OCI-LY1 (cell line): ENCODE measurements around the gene SOCS4.

ENCODE experiments used
- H2AFZ ChIP-seq: fragments of 200-600 bp; sonication (generic), shearing (Covaris generic); 2 replicates; pipeline ENCODE4 v1.6.0; 2014; ENCODE audit warnings: antibody characterized with exemption, mild to moderate bottlenecking, low read length
- H3F3A ChIP-seq: fragments of 200-600 bp; sonication (generic), shearing (Covaris generic); 2 replicates; pipeline ENCODE4 v1.6.0; 2014; ENCODE audit warnings: mild to moderate bottlenecking, antibody characterized with exemption, low read length, moderate library complexity; ENCODE audit not compliant: insufficient read depth
- H3K27ac ChIP-seq: fragments of 200-600 bp; sonication (generic); 2 replicates; pipeline ENCODE4 v1.5.1; 2014; ENCODE audit warnings: low read length, mixed run types, mild to moderate bottlenecking, low read depth; ENCODE audit not compliant: poor library complexity, severe bottlenecking
- H3K27me3 ChIP-seq: fragments of 200-600 bp; sonication (generic); 2 replicates; pipeline ENCODE4 v1.6.0; 2014; ENCODE audit warnings: antibody characterized with exemption, mild to moderate bottlenecking, low read length, moderate library complexity; ENCODE audit not compliant: insufficient read depth
- H3K36me3 ChIP-seq: fragments of 200-600 bp; sonication (generic); 2 replicates; pipeline ENCODE4 v1.6.1; 2014; ENCODE audit warnings: mild to moderate bottlenecking, antibody characterized with exemption, low read length, moderate library complexity, mixed read lengths; ENCODE audit not compliant: insufficient read depth
- H3K4me1 ChIP-seq: fragments of 200-600 bp; sonication (generic); 2 replicates; pipeline ENCODE4 v1.5.1; 2014; ENCODE audit warnings: mild to moderate bottlenecking, low read length, moderate library complexity; ENCODE audit not compliant: insufficient read depth, severe bottlenecking
- H3K4me2 ChIP-seq: fragments of 200-600 bp; sonication (generic), shearing (Covaris generic); 2 replicates; pipeline ENCODE4 v1.6.1; 2014; ENCODE audit warnings: low read length
- H3K4me3 ChIP-seq: fragments of 200-600 bp; sonication (generic); 2 replicates; pipeline ENCODE4 v1.5.1; 2014; ENCODE audit warnings: low read length, low read depth, mild to moderate bottlenecking, mixed read lengths; ENCODE audit not compliant: poor library complexity, severe bottlenecking
- H3K79me2 ChIP-seq: fragments of 200-600 bp; shearing (Covaris generic); 2 replicates; pipeline ENCODE4 v1.6.1; 2016; ENCODE audit warnings: mixed run types, low read length, mixed read lengths; ENCODE audit not compliant: insufficient read depth
- H3K9ac ChIP-seq: fragments of 200-600 bp; sonication (generic), shearing (Covaris generic); 2 replicates; pipeline ENCODE4 v1.6.1; 2014; ENCODE audit warnings: mild to moderate bottlenecking, low read length, mixed read lengths
- H3K9me2 ChIP-seq: fragments of 200-600 bp; sonication (generic), shearing (Covaris generic); 2 replicates; pipeline ENCODE4 v1.6.1; 2014; ENCODE audit warnings: low read depth, mild to moderate bottlenecking, low read length, mixed read lengths
- H3K9me3 ChIP-seq: fragments of 200-600 bp; shearing (Covaris generic); 2 replicates; pipeline ENCODE4 v1.6.1; 2014; ENCODE audit warnings: low read length, mixed read lengths
- H4K20me1 ChIP-seq: fragments of 200-600 bp; sonication (generic), shearing (Covaris generic); 2 replicates; pipeline ENCODE4 v1.6.0; 2016; ENCODE audit warnings: mild to moderate bottlenecking, low read length; ENCODE audit not compliant: insufficient read depth
- CTCF ChIP-seq: fragments of 200-600 bp; sonication (generic), shearing (Covaris generic); IDR thresholded peaks from 2 replicates; pipeline ENCODE4 v1.5.1; 2017; ENCODE audit warnings: mild to moderate bottlenecking, antibody characterized with exemption, low read length, moderate library complexity, mixed read lengths
- EZH2 ChIP-seq: fragments of 200-600 bp; sonication (generic), shearing (Covaris generic); IDR thresholded peaks from 2 replicates; pipeline ENCODE4 v1.8.0; 2017; ENCODE audit warnings: borderline replicate concordance, mixed run types, mild to moderate bottlenecking, antibody characterized with exemption, low read length, moderate library complexity, mixed read lengths

Gene SOCS4

GRCh38 chr14:55097881-55098560 lies 71.0 kb downstream of the SOCS4 start:
- H3K4me1 ChIP-seq = peaks cover 37% of the 10 kb centered on the region
- TF ChIP-seq CTCF (no peak), EZH2 (no peak)
- no peaks in the 10 kb centered on the region for H3K79me2 ChIP-seq
- H3K4me3 ChIP-seq = no peak overlapping the region
- H2AFZ ChIP-seq = peak overlapping the region; percentile 73
- H3K36me3 ChIP-seq = no peaks in the 10 kb centered on the region
- H3F3A ChIP-seq = no peaks in the 10 kb centered on the region
- H3K27ac ChIP-seq = peak overlapping the region; percentile 36
- no peaks in the 10 kb centered on the region for H3K9me3 ChIP-seq
- no peaks in the 10 kb centered on the region for H3K27me3 ChIP-seq
- H3K9ac ChIP-seq = no peak overlapping the region
- H3K4me2 ChIP-seq = no peak overlapping the region
- H4K20me1 ChIP-seq = no peaks in the 10 kb centered on the region
- no peaks in the 10 kb centered on the region for H3K9me2 ChIP-seq

- no peaks in the 10 kb centered on the region for H3K9me3 ChIP-seq
- peak overlapping the region; percentile 36 for H3K27ac ChIP-seq
- H3K36me3 ChIP-seq = no peaks in the 10 kb centered on the region
- H3K4me1 ChIP-seq = peaks cover 42% of the 10 kb centered on the region
- H3K27me3 ChIP-seq = no peaks in the 10 kb centered on the region
- H3F3A ChIP-seq = no peaks in the 10 kb centered on the region
- no peak for TF ChIP-seq CTCF
- no peak for TF ChIP-seq EZH2
- no peak overlapping the region for H3K4me2 ChIP-seq
- no peak overlapping the region for H3K9ac ChIP-seq
- no peaks in the 10 kb centered on the region for H3K79me2 ChIP-seq
- H3K4me3 ChIP-seq = no peak overlapping the region
- H3K9me2 ChIP-seq = no peaks in the 10 kb centered on the region
- H2AFZ ChIP-seq = peak overlapping the region; percentile 73
- no peaks in the 10 kb centered on the region for H4K20me1 ChIP-seq
These were observed 71.5 kb downstream of the SOCS4 start for GRCh38 chr14:55098561-55098898.
